GM23338 (cell line): ENCODE measurements around the gene FUT7. TPM values are rescaled to one million over a fixed set of nuclear protein-coding genes. Genes with fewer than 3 reads are reported as not detected.

Experiments
- ATAC-seq: fragments of 200-7000 bp; cut with Tn5 transposase; 3 replicates; pipeline ENCODE4 v1.9.1; 2020
- DNase-seq: peaks from one replicate; pipeline ENCODE4 v3.0.0-alpha.2; 2015; ENCODE audit warnings: low spot score
- H2AFZ ChIP-seq: fragments of 200-600 bp; sonication (generic); 2 replicates; pipeline ENCODE4 v1.8.0; 2016; ENCODE audit warnings: antibody characterized with exemption, mild to moderate bottlenecking, moderate library complexity
- H3F3A ChIP-seq: fragments of 200-600 bp; sonication (generic); replicated peaks from 2 replicates; pipeline ENCODE4 v1.8.0; 2017; ENCODE audit warnings: antibody characterized with exemption, mixed run types, low read depth
- H3K27ac ChIP-seq: fragments of 200-600 bp; sonication (generic); 2 replicates; pipeline ENCODE4 v1.6.1; 2016; ENCODE audit warnings: low read depth
- H3K27me3 ChIP-seq: fragments of 200-600 bp; sonication (generic); 2 replicates; pipeline ENCODE4 v1.8.0; 2016; ENCODE audit warnings: mild to moderate bottlenecking, mixed run types, moderate library complexity; ENCODE audit not compliant: insufficient read depth
- H3K36me3 ChIP-seq: fragments of 200-600 bp; sonication (generic); 2 replicates; pipeline ENCODE4 v1.8.0; 2016; ENCODE audit warnings: mild to moderate bottlenecking; ENCODE audit not compliant: insufficient read depth
- H3K4me1 ChIP-seq: fragments of 200-600 bp; sonication (generic); 2 replicates; pipeline ENCODE4 v1.8.0; 2016; ENCODE audit warnings: mild to moderate bottlenecking, moderate library complexity; ENCODE audit not compliant: insufficient read depth
- H3K4me2 ChIP-seq: fragments of 200-600 bp; sonication (generic); 2 replicates; pipeline ENCODE4 v1.7.1; 2017; ENCODE audit warnings: mixed run types
- H3K4me3 ChIP-seq: fragments of 200-600 bp; sonication (generic); 2 replicates; pipeline ENCODE4 v1.6.1; 2016; ENCODE audit warnings: mixed run types
- H3K79me2 ChIP-seq: fragments of 200-600 bp; sonication (generic); replicated peaks from 2 replicates; pipeline ENCODE4 v1.8.0; 2017; ENCODE audit warnings: mild to moderate bottlenecking; ENCODE audit not compliant: insufficient read depth
- H3K9me2 ChIP-seq: fragments of 200-600 bp; sonication (generic); 2 replicates; pipeline ENCODE4 v1.8.0; 2017; ENCODE audit not compliant: insufficient read depth
- H4K20me1 ChIP-seq: fragments of 200-600 bp; sonication (generic); replicated peaks from 2 replicates; pipeline ENCODE4 v1.8.0; 2017; ENCODE audit warnings: mild to moderate bottlenecking; ENCODE audit not compliant: insufficient read depth
- H3K27ac Mint-ChIP-seq: 2 replicates; pipeline ENCODE4 v1.8.0; 2020; ENCODE audit warnings: inconsistent platforms, mild to moderate bottlenecking, moderate library complexity, mixed read lengths
- H3K27me3 Mint-ChIP-seq: 3 replicates; pipeline ENCODE4 v1.8.0; 2022; ENCODE audit warnings: low read depth, mild to moderate bottlenecking, moderate library complexity, mixed read lengths, inconsistent platforms; ENCODE audit not compliant: insufficient read depth, poor library complexity
- H3K36me3 Mint-ChIP-seq: 3 replicates; pipeline ENCODE4 v1.8.0; 2021; ENCODE audit warnings: low read depth, mild to moderate bottlenecking, inconsistent platforms, moderate library complexity, mixed read lengths
- H3K4me1 Mint-ChIP-seq: 3 replicates; pipeline ENCODE4 v1.8.0; 2020; ENCODE audit warnings: mild to moderate bottlenecking, inconsistent platforms, mixed read lengths
- H3K4me3 Mint-ChIP-seq: 3 replicates; pipeline ENCODE4 v1.8.0; 2021; ENCODE audit warnings: moderate library complexity, mild to moderate bottlenecking, inconsistent platforms, mixed read lengths
- H3K9me3 Mint-ChIP-seq: 3 replicates; pipeline ENCODE4 v1.8.0; 2020; ENCODE audit warnings: moderate library complexity, mild to moderate bottlenecking, inconsistent platforms, mixed read lengths
- ETS1 ChIP-seq: IDR thresholded peaks from 2 replicates; pipeline ENCODE4 v1.6.1; 2016; ENCODE audit warnings: antibody characterized with exemption
- EZH2phosphoT487 ChIP-seq: fragments of 200-600 bp; sonication (generic); IDR thresholded peaks from one replicate; pipeline ENCODE4 v1.8.1; 2018; ENCODE audit warnings: antibody characterized with exemption; ENCODE audit not compliant: unreplicated experiment
- JUNB ChIP-seq: IDR thresholded peaks from one replicate; pipeline ENCODE4 v1.6.1; 2016; ENCODE audit warnings: antibody characterized with exemption; ENCODE audit not compliant: unreplicated experiment
- ZNF331 ChIP-seq: fragments of 250-450 bp; sonication (Bioruptor Pico); IDR thresholded peaks from 2 replicates; pipeline ENCODE4 v1.5.0; 2020; ENCODE audit warnings: low read depth, mild to moderate bottlenecking, moderate library complexity
- polyA plus RNA-seq: library from polyadenylated mRNA; unstranded; fragments of >200 nt; fragmentation: Nextera tagmentation; extraction: Ambion mirVana; gene quantifications from 2 replicates; pipeline ENCODE4 v1.2.1, GENCODE V29; 2016
- total RNA-seq: library from RNA; depleted of rRNA; stranded (reverse); fragments of >200 nt; shearing (Covaris generic); gene quantifications from 2 replicates; pipeline ENCODE4 v1.2.3, GENCODE V29; 2014
- TF ChIP-seq, protein P1 (sequence below), 2 experiments: fragments of 200-600 bp in 1 of 2; sonication (generic) in 1 of 2; conservative IDR thresholded peaks; 2 replicates each; pipeline versions ENCODE4 v1.5.1 to v1.6.1; 2016 to 2017; ENCODE audit warnings: antibody characterized with exemption in 2 of 2, low read depth in 2 of 2, mild to moderate bottlenecking in 2 of 2, moderate library complexity in 1 of 2
- TF ChIP-seq, protein P2 (sequence below): IDR thresholded peaks from one replicate; pipeline ENCODE4 v1.6.1; 2018; ENCODE audit warnings: antibody characterized with exemption; ENCODE audit not compliant: unreplicated experiment

The FUT7 gene
- total and polyA plus RNA-seq, 2 experiments from 2014 or later = not detected

DNA sequence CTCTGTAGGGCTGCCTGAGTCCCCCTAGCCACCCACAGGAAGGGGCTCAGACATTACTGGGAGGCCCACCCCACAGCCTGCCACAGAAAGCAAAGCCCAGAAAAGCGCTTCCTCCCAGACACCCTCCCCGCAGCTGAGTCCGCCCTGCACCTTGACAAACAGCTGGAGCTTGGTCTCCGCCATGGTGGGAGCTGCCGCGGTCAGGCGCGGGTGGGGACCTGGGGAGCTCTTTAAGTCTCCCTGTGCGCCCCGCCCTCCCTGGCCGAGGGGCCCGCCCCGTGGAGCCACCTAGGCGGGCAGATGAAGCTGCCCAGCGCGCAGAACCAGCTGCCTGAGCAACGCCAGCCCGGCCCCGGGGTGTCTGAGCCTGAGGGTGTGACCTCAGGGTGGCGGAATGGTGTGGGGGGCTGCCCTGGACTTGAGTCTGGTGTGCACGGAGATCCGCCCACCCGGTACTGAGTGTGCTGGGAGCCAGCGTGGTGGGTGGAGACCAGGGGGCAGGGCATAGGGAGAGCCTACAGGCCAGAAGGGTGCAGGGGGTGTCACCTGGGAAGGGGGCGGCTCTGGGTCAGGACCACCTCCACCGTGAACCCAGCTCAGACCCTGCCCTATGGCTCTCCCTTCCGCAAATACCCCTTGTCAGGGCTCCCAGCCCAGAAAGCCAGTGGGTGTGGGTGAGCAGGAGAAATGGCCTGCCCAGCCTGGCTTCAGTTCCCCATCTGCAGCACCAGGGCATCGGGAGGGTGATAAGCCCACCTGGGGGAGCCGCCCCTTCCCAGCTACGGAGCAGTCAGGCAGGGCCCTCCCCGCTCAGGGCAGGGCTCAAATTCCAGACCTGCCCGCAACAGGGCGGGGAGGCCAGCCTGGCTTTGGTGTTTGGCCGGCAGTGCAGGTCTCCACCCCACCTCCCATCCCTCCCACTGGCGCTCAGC, 35.3 kb downstream of the FUT7 start, which contains the start of gene CLIC3:
Gene CLIC3, minus strand, starts transcription at position 208 of the 932 bp plus-strand sequence. Its CDS starts 25 bp downstream, at position 183.
- H3K4me3 ChIP-seq = peak within 1 kb of the TSS; percentile 55
- peaks cover 14% of the 10 kb centered on the region for H3K27me3 Mint-ChIP-seq
- H3K36me3 Mint-ChIP-seq = no peaks in the 10 kb centered on the region
- peaks cover 37% of the 10 kb centered on the region for H3K27me3 ChIP-seq
- H3K4me1 ChIP-seq = peaks cover 6% of the 10 kb centered on the region; the same call in 1 of the 2 replicates
- ATAC-seq = peak; percentile 26
- H3K4me1 Mint-ChIP-seq = peaks cover 3% of the 10 kb centered on the region
- peak; percentile 39 for DNase-seq
- no peaks in the 10 kb centered on the region for H3K79me2 ChIP-seq
- H3K27ac Mint-ChIP-seq = no peak within 1 kb of the TSS
- no peaks in the 10 kb centered on the region for H4K20me1 ChIP-seq
- 0 out of 2 replicates have a peak within 1 kb of the TSS, but pooled peaks have one; percentile 18 for H2AFZ ChIP-seq
- no peaks in the 10 kb centered on the region for H3K9me2 ChIP-seq
- no peak within 1 kb of the TSS for H3K27ac ChIP-seq
- H3K4me3 Mint-ChIP-seq = no peak within 1 kb of the TSS; the same call in 2 of the 3 replicates
- no peak for TF ChIP-seq ZNF331 (CRISPR knock-in tag)
- peak within 1 kb of the TSS; percentile 86 for H3K4me2 ChIP-seq
- H3K9me3 Mint-ChIP-seq = no peaks in the 10 kb centered on the region; the same call in 2 of the 3 replicates
- H3K36me3 ChIP-seq = no peaks in the 10 kb centered on the region
- no peaks in the 10 kb centered on the region for H3F3A ChIP-seq

- Histone ChIP-seq H3K4me2 (peak overlapping the region; percentile 67; the same call in 1 of the 2 replicates), H3K79me2 (no peaks in the 10 kb centered on the region), H3K36me3 (no peaks in the 10 kb centered on the region), H3K4me1 (peaks cover 6% of the 10 kb centered on the region; the same call in 1 of the 2 replicates), H3K9me2 (no peaks in the 10 kb centered on the region), H3K27me3 (peaks cover 44% of the 10 kb centered on the region), H4K20me1 (no peaks in the 10 kb centered on the region), H2AFZ (no peak overlapping the region), H3F3A (no peaks in the 10 kb centered on the region), H3K4me3 (no peak overlapping the region), H3K27ac (no peak overlapping the region)
- no peak overlapping the region for H3K27ac Mint-ChIP-seq
- H3K9me3 Mint-ChIP-seq = peaks cover 5% of the 10 kb centered on the region
- H3K36me3 Mint-ChIP-seq = no peaks in the 10 kb centered on the region; the same call in 2 of the 3 replicates
- no peak for DNase-seq
- H3K4me3 Mint-ChIP-seq = no peak overlapping the region
- H3K4me1 Mint-ChIP-seq = peaks cover 3% of the 10 kb centered on the region
- H3K27me3 Mint-ChIP-seq = peaks cover 22% of the 10 kb centered on the region
- ATAC-seq = no peak
- TF ChIP-seq, protein P1, sequence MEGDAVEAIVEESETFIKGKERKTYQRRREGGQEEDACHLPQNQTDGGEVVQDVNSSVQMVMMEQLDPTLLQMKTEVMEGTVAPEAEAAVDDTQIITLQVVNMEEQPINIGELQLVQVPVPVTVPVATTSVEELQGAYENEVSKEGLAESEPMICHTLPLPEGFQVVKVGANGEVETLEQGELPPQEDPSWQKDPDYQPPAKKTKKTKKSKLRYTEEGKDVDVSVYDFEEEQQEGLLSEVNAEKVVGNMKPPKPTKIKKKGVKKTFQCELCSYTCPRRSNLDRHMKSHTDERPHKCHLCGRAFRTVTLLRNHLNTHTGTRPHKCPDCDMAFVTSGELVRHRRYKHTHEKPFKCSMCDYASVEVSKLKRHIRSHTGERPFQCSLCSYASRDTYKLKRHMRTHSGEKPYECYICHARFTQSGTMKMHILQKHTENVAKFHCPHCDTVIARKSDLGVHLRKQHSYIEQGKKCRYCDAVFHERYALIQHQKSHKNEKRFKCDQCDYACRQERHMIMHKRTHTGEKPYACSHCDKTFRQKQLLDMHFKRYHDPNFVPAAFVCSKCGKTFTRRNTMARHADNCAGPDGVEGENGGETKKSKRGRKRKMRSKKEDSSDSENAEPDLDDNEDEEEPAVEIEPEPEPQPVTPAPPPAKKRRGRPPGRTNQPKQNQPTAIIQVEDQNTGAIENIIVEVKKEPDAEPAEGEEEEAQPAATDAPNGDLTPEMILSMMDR (conservative IDR thresholded peaks at IDR 0.05; ENCODE audit: low read depth in 2 of 2) = no peak
- TF ChIP-seq ETS1 = no peak
- TF ChIP-seq, protein P2, sequence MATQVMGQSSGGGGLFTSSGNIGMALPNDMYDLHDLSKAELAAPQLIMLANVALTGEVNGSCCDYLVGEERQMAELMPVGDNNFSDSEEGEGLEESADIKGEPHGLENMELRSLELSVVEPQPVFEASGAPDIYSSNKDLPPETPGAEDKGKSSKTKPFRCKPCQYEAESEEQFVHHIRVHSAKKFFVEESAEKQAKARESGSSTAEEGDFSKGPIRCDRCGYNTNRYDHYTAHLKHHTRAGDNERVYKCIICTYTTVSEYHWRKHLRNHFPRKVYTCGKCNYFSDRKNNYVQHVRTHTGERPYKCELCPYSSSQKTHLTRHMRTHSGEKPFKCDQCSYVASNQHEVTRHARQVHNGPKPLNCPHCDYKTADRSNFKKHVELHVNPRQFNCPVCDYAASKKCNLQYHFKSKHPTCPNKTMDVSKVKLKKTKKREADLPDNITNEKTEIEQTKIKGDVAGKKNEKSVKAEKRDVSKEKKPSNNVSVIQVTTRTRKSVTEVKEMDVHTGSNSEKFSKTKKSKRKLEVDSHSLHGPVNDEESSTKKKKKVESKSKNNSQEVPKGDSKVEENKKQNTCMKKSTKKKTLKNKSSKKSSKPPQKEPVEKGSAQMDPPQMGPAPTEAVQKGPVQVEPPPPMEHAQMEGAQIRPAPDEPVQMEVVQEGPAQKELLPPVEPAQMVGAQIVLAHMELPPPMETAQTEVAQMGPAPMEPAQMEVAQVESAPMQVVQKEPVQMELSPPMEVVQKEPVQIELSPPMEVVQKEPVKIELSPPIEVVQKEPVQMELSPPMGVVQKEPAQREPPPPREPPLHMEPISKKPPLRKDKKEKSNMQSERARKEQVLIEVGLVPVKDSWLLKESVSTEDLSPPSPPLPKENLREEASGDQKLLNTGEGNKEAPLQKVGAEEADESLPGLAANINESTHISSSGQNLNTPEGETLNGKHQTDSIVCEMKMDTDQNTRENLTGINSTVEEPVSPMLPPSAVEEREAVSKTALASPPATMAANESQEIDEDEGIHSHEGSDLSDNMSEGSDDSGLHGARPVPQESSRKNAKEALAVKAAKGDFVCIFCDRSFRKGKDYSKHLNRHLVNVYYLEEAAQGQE = no peak
- TF ChIP-seq EZH2phosphoT487 = no peak
- TF ChIP-seq JUNB = no peak
- no peak for TF ChIP-seq ZNF331 (CRISPR knock-in tag)
These were observed 36.0 kb downstream of the FUT7 start for GRCh38 chr9:136995772-136996311.
